ENCODE measurements around the gene ARMS2.

Gene ARMS2

GRCh38 chr10:122454071-122454470 is 382 bp upstream of the ARMS2 start:
- DNase-seq: no peak

- DNase-seq: no peak
Measured at GRCh38 chr10:122455376-122456079, 1.1 kb downstream of the ARMS2 start.

- DNase-seq: no peak
Measured at GRCh38 chr10:122457934-122458333, 3.5 kb downstream of the ARMS2 start.

GRCh38 chr10:122458693-122459092 is 4.2 kb downstream of the ARMS2 start:
- DNase-seq: no peak

GRCh38 chr10:122459561-122460273 is 5.3 kb downstream of the ARMS2 start:
- DNase-seq: peak; percentile 66

- DNase-seq: no peak
Measured at GRCh38 chr10:122460891-122461293, 6.4 kb downstream of the ARMS2 start.

GRCh38 chr10:122461367-122461728 is 6.9 kb downstream of the ARMS2 start, which contains the start of gene HTRA1:
TSS of gene HTRA1 (plus strand) at chr10:122461553. CDS start at chr10:122461653, 100 bp downstream.
- peak; percentile 58 for DNase-seq

- DNase-seq: no peak
Measured at GRCh38 chr10:122461729-122462532, 7.5 kb downstream of the ARMS2 start.

- peak; percentile 43 for DNase-seq
Measured at GRCh38 chr10:122462533-122463465, 8.3 kb downstream of the ARMS2 start.

GRCh38 chr10:122463466-122464249 is 9.2 kb downstream of the ARMS2 start:
- DNase-seq: no peak

GRCh38 chr10:122464250-122464510 is 9.7 kb downstream of the ARMS2 start:
- no peak for DNase-seq

GRCh38 chr10:122464586-122464985 is 10.1 kb downstream of the ARMS2 start:
- DNase-seq: no peak

GRCh38 chr10:122465401-122466040 is 11.1 kb downstream of the ARMS2 start:
- DNase-seq: no peak

- no peak for DNase-seq
Measured at GRCh38 chr10:122466951-122467381, 12.5 kb downstream of the ARMS2 start.

- no peak for DNase-seq
Measured at GRCh38 chr10:122467701-122468100, 13.2 kb downstream of the ARMS2 start.

GRCh38 chr10:122468307-122468925 is 14.0 kb downstream of the ARMS2 start:
- DNase-seq: no peak

- DNase-seq: peak; percentile 97
Measured at GRCh38 chr10:122468926-122469781, 14.7 kb downstream of the ARMS2 start.

- no peak for DNase-seq
Measured at GRCh38 chr10:122469848-122470247, 15.4 kb downstream of the ARMS2 start.

- peak; percentile 36 for DNase-seq
Measured at GRCh38 chr10:122471531-122472177, 17.2 kb downstream of the ARMS2 start.

All from EL (cell line).